Hepatic stellate cell (primary cell): ENCODE results near the gene TMEM63A.
A peak's percentile ranks its signal among the peaks of the same experiment; 100 is the strongest.
"Not testable (repeated sequence)": the region's sequence is repeated elsewhere in the genome, so short reads cannot be mapped to it uniquely, and the experiment has no call there.

Source experiments
- DNase-seq: peaks from one replicate; pipeline ENCODE4 v3.0.0; 2011; ENCODE audit warnings: low spot score

The TMEM63A gene

GRCh38 chr1:225819346-225820192, 62.6 kb downstream of the TMEM63A start:
- DNase-seq, result no peak

- DNase-seq, result no peak
These were observed 64.0 kb downstream of the TMEM63A start for GRCh38 chr1:225818229-225818628.

- DNase-seq, result peak; percentile 80
These were observed 64.5 kb downstream of the TMEM63A start for GRCh38 chr1:225817611-225818061.

- DNase-seq, result no peak
These were observed 65.3 kb downstream of the TMEM63A start for GRCh38 chr1:225816643-225817538.

GRCh38 chr1:225815526-225816178, 66.5 kb downstream of the TMEM63A start:
- no peak for DNase-seq

DNA sequence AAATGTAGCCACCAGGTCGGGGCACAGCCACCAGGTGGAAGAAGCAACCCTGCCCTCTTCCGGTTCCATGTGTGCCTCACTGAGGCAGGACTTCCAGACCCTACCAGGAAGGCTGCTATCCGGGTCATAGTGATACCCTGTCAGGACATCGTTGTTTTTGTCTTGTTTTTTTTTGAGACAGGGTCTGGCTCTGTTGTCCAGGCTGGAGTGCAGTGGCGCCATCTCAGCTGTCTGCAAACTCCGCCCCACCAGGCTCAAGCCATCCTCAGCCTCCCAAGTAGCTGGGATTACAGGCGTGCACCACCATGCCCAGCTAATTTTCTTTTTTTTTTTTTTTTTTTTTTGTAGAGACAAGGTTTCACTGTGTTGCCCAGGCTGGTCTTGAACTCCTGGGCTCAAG, 67.1 kb downstream of the TMEM63A start:
- DNase-seq, result not testable (repeated sequence)

- no peak for DNase-seq
These were observed 67.8 kb downstream of the TMEM63A start for GRCh38 chr1:225814381-225814780.

- DNase-seq, result peak; percentile 78
These were observed 68.8 kb downstream of the TMEM63A start for GRCh38 chr1:225813214-225813964.

DNA sequence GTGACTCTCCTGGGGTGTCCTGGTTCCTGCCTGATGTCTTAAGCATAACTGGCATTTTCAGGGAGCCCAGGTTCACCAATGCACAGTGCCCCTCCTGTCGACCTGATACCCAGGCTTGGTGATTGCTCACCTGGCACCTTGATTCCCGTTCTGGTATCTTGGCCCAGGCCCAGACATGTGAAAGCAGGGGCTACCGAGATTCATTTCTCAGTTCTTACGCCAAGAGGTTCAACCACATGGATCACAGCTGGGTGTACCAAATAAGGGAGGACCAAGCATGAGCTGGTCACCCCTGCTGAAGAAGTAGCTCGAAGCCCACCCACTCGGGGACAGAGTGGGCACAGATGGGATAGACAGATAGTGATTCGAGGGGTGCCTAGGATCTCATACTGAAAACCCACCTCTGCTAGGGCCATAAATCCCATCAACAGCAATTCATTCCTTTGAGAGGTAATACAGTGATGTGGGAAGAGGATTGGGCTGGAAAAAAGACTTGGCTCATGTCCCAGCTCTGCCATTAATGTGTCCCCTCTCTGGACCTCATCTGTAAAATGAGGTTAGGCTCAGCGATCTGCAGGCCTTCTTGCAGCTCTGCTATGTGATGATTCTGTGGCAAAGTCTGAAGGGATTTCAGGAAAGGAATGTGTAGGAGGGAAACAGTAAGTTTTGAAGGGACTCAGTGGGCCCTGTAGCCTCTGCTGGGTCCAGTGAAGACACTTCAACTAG, 69.5 kb downstream of the TMEM63A start:
- peak; percentile 39 for DNase-seq

- no peak for DNase-seq
These were observed 70.3 kb downstream of the TMEM63A start for GRCh38 chr1:225811622-225812487.

DNA sequence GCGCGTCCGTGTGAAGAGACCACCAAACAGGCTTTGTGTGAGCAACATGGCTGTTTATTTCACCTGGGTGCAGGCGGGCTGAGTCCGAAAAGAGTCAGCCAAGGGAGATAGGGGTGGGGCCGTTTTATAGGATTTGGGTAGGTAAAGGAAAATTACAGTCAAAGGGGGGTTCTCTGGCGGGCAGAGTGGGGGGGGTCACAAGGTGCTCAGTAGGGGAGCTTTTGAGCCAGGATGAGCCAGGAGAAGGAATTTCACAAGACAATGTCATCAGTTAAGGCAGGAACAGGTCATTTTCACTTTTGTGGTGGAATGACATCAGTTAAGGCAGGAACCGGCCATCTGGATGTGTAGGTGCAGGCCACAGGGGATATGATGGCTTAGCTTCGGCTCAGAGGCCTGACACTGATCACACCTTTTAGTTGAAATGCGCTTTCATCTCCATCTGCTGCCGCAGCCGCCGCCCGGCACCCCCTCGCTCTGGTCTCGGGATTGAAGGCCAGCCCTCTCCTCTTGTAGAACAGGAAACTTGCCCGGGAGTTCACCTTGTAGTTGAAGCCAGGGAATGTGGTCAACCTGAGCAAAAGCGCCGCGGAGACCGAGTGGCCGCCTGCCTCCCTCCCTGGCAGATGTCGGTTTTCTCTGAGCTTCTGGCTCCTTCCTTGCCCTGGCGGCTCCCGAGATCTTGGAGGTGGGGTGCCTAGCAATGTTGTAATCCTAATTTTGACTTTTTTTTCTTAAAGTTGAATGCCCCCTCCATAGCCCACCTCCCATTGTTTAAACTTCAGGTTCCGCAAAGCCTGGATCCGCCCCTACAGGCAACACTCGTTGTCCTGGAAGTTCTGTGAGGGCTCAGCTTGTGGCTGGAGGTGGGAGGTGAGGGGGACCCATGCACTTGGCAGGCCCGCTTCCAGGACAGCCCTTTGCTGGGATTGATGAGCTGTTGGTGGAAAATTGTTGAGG, 71.3 kb downstream of the TMEM63A start:
- DNase-seq, result not testable (repeated sequence)

DNA sequence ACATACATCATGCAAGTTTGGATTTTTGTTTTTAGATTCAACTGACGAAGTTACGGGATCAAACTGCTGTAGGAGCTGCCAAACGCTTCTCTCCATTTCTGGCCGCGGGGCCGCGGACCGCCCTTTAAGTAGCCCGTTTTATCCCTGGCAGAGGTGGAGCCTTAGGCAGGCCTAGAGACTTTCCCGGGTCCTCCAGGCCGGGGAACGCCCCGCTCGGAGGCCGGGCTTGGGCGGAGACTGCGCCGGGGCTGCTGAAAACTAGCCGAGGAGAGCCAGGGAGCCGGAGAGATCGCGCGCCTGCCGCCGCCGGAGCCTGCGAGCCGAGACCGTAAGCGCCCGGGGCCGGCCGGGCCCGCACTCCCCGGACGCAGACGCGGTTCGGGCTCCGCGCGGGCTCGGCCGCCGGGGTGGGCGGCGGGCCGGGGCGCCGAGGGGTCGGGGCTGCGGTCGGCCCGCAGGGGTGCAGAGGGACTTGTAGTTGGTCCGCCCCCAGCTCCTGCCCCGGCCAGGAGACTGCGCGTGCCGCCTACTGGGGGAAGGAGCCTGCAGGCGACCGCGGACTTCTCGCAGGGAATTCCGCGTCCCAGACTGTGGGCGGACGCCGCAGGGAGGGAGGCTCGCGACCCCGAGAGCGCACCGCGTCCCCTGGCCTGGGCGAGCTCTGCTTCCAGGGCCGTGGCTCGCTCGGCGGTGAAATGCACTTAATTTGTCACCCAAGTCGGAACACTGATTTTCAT, 72.2 kb downstream of the TMEM63A start, which contains the start of gene EPHX1:
TSS of gene EPHX1 (plus strand) at position 283 of the 737 bp plus-strand sequence. CDS start 18,606 bp downstream, outside the sequence.
- peak; percentile 98 for DNase-seq

GRCh38 chr1:225808136-225808535, 74.0 kb downstream of the TMEM63A start:
- DNase-seq, result no peak

GRCh38 chr1:225806736-225807135, 75.4 kb downstream of the TMEM63A start:
- DNase-seq, result not testable (repeated sequence)

DNA sequence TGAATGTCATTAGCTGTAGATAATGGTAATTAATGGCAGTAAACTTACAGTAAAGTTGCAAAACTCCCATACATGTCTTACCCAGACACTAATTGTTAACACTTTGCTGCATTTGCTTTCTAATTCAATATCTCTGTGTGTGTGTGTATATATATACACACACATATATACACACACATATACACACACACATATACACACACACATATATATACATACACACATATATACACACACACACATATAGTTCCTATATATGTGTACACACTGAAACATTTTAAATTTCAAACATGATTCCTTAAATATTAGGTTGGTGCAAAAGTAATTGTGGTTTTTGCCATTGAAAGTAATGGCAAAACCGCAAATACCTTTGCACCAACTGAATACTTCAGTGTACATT, 75.9 kb downstream of the TMEM63A start:
- no peak for DNase-seq

DNA sequence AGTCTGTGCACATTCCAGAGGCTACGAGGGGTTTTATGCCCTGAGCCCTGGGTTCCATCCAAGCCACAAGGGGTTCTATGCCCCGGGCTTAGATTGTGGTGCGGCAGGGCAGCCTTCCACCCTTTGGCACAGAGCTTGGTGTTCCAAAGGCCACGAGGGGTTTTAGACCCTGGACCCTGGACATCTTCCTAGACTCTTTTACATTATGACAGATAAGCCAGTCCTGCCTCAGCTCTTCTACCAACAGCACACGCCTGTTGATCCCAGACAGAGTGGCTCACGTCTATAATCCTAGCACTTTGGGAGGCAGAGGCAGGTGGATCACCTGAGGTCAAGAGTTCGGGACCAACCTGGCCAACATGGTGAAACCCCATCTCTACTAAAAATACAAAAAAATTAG, 81.0 kb downstream of the TMEM63A start:
- not testable (repeated sequence) for DNase-seq

DNA sequence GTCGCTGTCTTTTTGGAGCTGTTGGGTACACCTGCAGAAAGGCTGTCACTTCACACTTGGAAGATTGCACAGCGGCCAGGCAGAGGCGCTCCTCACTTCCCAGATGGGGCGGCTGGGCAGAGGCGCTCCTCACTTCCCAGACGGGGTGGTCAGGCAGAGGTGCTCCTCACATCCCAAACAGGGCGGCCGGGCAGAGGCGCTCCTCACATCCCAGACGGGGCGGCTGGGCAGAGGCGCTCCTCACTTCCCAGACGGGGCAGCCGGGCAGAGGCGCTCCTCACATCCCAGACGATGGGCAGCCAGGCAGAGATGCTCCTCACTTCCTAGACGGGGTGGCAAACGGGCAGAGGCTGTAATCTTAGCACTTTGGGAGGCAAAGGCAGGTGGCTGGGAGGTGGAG, 86.1 kb downstream of the TMEM63A start:
- not testable (repeated sequence) for DNase-seq
